GM12801 (cell line): Measurements from ENCODE around the gene AFDN.

ENCODE experiments used
- TF ChIP-seq, protein P1 (sequence below): IDR thresholded peaks from one replicate; pipeline ENCODE4 v1.5.1; 2011; ENCODE audit warnings: control low read depth; ENCODE audit not compliant: insufficient read length; ENCODE audit errors: extremely low read depth

AFDN gene

DNA sequence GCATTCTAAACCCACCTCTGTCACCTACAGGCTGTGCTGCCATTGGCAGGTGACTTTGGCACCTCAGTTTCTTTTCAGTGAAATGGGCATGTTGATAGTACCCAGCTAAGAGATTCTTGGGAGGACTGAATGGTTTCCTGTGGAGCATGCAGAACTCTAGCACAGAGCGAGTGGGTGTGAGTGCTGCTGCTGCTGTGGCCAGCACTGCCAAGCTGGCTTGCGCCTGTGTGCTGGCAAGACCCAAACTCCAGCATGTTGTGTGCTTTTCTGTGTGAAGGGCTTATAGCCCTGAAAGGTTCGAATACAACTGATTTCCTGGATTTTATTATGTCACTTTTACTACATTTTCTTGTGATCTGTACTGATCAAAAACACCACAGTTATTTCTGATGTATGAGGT lies 92.6 kb downstream of the AFDN start:
- TF ChIP-seq, protein P1, sequence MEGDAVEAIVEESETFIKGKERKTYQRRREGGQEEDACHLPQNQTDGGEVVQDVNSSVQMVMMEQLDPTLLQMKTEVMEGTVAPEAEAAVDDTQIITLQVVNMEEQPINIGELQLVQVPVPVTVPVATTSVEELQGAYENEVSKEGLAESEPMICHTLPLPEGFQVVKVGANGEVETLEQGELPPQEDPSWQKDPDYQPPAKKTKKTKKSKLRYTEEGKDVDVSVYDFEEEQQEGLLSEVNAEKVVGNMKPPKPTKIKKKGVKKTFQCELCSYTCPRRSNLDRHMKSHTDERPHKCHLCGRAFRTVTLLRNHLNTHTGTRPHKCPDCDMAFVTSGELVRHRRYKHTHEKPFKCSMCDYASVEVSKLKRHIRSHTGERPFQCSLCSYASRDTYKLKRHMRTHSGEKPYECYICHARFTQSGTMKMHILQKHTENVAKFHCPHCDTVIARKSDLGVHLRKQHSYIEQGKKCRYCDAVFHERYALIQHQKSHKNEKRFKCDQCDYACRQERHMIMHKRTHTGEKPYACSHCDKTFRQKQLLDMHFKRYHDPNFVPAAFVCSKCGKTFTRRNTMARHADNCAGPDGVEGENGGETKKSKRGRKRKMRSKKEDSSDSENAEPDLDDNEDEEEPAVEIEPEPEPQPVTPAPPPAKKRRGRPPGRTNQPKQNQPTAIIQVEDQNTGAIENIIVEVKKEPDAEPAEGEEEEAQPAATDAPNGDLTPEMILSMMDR: no peak

DNA sequence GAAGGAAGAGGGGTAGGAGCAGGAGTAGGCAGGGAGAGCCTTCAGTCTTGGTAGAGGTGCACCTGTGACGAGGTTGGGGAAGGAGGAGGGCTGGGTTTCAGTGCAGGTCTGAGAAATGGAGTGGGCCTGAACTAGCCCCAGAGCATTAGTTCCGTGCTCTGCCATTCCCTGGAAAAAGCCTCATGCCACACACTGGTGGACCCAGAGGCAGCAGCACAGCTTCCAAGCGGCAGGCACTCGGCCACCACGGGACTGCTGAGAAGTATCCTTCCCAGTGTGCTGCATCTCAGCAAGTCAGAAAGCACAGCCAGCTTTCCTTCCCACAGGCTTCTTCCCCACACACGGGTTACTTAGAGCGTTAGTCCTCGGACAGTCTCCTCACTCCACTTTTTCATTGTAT lies 93.5 kb downstream of the AFDN start:
- TF ChIP-seq, protein P1: no peak

DNA sequence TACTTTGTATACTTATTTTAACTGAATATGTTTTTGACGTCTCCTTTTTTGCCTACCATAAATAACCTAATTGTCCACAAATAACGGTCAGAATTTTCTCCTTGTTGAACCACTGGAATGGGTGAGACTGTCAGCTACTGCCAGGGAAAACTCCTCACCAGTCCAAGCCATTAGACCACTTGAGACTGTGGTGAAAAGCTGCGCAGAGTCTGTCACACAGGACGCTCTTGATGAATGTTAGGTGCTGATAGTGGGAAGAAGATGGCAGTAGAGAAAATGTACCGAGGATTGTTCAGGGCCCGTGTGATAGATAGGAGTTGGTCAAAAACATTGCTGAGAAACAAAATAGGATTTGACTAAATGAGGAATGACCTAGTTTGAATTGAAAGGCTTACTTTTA lies 95.1 kb downstream of the AFDN start:
- TF ChIP-seq, protein P1: no peak

DNA sequence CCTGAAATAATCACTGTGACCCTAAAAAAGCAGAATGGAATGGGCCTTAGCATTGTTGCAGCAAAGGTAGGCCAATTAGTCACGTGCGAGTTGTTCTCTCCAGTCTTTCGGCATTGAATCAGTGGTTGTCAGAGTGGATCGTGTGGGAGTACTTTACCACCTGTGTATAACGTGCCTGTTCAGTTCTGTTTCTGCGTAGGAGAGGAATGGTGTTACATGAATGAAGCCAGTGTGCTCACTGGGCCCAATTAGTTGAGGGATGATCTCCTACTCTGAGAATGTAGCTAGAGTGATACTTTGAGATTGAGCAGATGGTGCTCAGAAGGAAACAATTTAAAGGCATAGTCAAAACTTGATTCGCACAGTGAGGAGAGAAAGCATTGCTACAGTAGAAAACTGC lies 98.3 kb downstream of the AFDN start:
- TF ChIP-seq, protein P1: no peak

DNA sequence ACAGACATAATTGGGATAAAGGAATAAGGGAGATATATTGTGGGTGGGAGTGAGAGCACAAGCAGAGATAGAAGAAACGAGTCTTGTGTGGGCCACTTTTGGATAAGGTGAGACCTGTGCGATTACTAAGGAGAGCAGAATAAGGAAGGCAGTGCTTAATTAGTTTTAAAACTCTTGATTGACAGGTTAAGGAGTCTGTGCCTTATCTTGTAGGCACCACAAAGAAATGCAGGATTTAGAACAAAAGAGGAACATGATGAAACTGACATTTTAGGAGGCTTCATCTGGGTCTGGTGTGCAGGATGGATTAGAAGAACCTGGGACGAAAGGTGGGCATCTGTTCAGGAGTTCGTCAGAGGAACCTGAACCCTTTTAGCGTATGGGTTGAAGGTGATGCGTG lies 100.5 kb downstream of the AFDN start:
- TF ChIP-seq, protein P1: no peak

DNA sequence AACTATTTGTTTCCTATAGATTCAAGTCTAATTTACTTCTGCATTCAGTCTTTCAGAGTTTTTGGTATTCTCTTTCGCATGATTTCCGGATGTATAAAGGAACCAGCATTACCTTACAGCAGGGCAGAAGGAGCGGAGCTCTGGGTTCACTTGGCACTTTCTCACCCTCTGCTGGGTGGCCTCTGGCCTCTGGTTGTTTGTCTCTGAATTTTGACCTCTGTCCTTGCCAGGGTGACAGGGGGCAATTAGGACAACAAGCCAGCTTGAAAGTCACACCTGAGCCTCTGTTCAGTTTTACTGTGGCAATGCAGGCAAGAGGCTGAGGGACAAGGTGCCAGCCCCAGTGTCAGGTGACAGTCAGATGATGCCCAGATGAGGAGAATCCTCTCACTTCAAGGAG lies 101.4 kb downstream of the AFDN start:
- TF ChIP-seq, protein P1: no peak

DNA sequence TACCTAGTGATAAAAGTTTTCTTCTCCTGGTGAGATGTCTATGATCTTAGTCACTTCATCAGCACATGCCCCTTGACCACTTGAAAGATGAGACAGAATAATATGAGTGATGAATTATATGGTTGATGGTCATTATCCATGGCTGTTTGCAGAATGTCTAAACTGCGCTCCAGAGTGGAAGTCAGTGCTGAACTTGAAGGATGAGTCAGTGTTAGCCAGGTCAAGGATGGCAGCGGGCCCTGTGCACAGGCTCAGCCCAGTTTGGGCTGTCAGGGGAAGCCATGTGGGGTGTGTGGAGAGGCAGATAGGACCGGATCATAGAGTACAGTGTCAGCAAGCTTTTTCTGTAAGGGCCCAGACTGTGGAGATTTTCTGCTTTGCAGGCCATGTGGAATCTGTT lies 103.6 kb downstream of the AFDN start:
- TF ChIP-seq, protein P1: no peak
